Measurements from ENCODE around the gene SLC12A7.

The SLC12A7 gene

DNA sequence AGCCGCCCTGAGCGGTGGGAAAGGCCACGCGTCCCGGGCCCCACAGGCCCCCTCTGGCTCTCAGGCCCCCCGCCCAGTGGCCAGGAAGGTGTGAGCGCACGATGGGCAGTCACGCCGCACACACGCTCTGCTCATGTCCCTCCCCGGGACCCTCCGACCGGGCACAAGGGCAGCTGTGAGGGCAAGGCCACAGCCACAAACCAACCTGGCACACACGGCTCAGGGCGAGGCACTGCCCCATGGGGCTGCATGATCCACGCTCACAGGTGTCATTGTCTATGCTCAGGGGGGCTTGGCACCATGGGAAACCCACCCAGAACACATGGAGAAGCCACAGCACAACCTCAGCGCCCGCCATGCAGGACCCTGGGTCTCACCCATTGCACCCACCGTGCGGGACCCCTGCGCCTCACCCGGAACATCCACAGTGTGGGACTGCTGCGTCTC lies 51.3 kb downstream of the SLC12A7 start:
- DNase-seq = no peak

DNA sequence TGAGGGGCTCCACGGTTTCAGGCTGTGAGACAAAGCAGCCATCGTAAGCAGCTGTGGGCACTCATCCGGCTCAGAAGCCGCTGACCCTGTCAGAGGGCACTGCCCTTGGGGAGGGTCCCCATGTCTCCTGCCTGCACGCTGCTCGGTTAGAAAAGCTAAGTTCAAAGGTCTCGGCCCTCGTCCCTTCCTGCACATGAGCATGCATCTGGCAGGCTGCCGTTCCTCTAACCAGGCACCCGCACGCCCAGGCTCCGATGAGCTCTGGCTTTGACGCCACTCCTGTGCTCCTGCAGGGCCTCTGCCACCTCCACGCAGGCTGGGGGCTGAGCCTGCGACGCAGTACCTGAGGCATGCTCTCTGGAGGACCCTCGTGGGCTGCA lies 52.0 kb downstream of the SLC12A7 start:
- no peak for DNase-seq

DNA sequence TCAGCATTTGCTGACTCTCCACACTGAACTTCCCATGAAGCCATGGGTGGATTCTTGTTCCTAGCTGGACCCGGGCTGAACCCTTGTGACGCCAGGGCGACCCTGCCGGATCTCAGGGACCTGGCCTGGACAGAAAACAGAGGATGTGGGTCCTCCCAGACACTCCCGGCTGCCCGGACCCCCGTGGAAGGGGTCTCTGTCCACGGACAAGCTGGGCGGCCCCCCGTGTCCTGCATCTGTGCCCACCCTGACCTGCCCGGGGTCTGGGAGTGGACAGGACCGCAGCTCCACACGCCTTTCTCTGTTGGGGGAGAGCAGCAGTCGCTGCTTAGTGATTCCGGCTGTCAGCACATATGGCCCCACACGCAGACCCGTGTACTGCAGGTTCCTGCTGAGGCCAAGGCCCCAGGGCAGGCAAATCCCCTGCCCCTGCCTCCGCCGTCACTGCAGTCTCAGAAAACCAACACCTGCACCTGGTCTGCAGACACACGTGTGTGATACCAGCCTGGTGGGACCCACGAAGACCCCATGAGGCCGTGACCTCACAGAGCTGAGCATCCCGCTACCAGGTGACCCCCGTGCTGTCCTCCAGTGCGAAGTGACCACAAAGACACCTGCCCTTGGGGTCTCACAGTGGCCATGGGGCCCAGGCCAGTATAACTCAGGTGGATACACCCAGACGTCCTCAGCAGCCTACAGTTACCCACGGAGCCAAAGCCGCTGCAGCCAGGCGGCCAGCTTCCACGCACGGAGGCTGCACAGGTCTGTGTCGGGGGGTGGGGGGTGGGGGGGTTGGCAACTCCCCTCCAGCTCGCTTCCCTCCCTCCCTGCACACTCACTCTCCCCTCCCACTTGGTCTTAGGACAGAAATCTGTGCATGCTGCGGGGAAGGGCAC lies 52.6 kb downstream of the SLC12A7 start:
- DNase-seq = no peak

DNA sequence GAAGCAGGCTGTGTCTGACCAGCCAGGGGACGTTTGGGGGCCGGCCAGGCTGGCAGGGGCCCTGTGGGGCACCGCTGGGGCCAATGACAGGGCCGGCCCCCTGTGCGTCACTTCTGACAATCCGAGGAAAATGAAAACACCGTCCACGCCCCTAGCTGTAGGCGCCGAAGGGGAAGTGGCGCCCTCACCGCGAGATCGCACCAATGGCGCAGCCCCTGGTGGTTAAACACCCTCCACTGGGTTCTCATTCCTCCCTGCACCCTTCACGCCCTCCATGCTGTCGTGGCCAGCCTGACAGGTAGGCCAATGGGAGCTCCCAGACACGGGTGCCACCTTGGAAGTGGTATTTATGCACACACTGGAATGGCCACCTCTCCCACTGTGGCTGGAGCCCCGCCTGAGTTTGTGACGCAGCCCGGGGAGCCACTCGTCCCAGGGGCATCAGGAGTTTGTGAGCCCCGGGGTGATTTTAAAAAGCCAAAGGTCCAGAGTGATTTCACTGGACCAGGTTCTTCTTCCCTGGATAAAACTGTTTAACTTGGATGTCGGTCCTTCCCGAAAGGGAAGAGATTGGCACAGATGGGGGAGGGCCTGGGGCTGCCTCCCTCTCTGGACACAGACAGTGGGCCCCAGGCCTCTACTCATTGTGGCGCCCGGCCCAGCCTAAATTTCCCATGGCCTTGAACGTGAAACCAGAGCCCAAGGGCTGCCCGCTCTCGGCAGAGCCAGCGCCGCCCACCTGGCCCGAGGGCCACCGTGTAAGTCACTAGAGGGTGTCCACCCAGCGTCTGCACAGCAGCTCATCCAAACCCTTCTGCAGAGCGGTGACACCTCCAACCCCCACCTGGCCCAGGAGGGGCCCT lies 53.5 kb downstream of the SLC12A7 start:
- DNase-seq = no peak

DNA sequence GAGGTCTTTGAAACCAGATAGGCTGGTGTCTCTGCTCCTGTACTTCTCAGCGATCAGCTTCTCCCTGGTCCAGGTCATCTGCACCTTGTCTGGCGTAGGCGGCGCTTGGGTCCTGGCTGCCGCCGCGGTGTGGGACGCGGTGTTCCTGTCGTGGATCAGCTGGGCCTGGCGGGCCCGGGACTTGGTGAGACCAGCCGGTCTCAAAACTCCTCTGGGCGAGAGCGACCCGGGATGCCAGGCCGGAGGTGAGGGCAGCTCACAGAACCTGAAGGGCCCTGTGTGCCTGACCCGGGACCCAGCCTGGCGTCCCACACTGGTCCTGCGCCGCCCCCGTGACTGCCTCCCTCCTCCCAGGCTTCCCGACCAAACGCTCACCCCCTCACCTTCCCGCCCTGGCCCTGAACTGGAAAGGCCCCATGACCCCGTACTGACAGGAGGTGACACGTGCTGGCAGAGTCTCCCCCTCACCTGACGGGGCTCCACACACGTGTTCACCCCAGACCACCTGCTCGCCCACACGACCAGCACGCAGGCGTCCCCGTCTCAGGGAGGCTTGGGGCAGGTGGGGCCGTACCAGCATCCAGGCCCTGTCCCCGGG lies 54.3 kb downstream of the SLC12A7 start:
- no peak for DNase-seq

DNA sequence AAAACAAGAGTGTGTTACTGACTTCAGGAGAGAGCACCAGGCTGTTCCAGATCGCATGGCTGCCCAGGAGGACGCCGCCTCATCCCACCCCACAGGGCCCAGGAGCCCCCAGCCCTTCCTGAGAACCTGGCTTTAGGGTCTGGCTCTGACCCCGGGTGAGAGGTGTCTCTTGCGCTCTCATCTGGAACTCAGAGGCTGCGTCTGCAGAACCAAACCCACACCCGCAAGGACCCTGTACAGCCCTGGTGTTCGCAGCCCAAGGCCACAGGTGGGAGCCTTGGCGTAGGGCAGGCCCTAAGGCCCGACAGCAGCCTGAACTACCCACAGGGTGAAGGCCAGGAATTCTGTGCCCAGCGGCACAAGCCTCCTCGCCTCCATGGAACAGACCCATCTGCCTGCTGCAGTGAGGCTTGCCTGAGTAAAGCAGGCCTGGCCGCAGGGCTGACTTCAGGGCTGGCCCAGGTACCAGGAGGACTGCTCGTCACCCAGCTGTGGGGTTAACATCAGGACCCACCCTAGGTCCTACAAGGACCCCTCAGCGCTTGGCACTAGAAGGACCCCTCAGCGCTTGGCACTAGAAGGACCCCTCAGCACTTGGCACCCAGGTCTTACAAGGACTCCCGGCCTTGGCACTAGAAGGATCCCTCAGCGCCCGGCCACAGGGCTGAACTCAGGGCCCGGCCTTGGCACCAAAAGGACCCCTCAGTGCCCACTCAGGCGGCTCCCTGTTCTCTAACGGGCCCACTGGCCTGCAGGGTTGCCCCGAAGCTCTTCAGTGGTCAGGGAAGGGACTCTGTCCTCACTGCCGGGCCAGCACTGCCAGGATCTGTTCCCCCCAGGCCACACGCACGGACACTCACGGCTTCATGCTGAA lies 55.0 kb downstream of the SLC12A7 start:
- DNase-seq = no peak

DNA sequence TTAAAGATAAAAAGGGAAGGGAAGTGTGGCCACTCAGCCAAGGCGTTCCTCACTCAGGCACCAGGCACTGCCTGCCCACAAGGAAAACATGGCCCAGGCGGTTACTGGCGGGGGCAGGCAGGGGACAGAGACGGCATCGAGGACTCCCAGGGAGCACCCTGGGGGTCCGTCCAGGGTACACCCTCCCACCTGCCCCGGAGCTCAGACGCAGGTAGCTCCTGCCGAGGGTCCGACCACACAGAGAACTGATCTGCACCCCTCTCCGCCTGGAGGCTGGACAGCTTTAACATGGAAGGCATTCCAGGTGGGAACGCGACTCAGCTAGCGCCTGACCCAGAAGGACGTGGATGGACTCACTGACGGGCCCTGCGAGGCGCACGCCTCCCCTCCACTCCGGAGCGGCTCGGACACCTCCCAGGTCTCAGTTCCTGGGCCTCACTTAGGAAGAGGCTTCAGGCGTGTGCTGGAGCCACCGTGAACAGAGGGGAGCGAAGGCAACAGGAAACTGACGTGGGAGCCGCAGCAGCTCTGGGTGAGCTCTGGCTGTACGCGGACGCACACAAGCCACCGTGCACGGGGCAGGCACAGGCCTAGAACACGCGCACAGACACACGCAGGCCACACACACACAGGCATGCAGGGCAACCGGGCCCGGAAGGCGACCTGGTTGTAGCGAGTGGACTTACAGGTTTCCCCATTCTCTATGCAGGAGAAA lies 55.8 kb downstream of the SLC12A7 start:
- no peak for DNase-seq

DNA sequence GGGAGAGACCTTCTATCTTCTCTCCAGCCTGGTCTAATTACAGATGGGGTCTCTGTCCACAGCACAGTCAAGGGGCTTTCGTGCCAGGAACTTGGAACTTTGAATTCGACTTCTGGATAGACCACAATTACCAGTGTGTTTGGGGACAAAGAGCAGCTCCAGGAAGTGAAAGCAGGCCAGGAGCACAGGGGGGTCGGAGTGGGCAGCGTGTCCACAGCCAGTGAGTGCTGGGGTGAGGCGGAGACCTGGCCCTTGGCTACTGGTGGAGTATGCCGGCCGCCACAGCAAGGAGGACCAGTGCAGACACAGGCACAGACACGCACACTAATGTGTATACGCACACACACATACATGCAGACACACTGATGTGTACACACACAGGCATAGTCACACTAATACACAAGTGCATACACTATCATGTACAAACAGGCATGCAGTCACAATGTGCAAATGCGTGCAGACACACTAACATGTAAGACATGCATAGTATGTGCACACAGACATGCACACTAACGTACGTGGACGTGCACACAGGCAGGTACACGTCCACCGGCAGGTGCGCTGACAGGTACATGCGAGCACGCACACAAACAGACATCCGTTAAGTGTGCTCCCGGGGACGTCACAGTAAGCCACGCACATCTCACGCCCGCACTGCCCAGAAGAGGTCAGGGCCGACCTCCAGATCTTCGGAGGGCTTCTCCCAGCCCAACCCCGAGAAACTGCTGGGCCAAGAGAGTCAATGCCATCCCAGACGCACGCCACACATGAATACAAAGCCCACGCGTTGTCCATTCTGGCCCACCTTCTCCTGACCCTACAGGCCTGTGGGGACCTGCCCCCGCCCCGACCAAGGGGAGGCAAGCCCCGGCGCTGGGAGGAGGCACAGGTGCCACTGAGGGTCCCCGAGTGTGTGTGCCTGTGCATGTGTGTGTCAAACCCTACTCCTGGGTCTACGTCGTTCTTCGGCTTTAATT lies 56.8 kb downstream of the SLC12A7 start:
- DNase-seq = no peak

DNA sequence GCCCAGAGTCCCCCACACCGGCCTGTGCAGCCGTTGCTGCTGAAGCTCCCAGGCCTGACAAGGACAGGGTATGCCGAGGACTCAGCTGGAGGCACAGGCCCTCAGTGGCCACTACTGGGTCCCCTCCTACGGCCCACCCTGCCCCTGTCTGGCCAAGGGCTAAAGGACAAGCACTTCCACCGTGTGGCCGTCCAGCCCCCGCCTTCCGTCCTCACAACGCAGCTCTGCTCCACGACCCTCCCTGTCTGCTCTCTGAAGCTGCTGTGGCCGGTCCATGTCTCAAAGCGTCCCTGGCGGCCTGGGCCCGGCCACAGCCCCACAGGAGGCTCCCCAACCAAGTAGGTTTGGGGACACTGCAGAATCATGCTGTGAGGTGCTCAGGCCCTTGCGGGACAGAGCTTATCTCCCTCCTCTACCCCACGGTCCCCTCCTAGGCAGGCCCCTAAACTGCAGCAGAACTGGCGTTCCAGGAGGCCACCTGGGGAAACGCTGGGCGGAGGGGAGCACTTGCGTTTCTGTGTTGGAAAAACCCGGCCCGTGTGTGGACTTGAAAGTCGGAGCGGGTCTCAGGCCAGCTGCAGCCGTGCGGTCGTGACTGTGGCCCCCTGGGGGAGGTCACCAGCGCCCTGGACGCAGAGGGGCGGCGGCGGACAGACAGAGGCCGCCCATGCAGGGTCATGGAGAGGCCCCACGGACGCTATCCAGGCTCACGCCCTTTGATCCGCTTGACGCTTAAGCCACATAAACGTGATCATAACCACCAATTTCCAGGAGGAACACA lies 57.7 kb downstream of the SLC12A7 start:
- DNase-seq = no peak

DNA sequence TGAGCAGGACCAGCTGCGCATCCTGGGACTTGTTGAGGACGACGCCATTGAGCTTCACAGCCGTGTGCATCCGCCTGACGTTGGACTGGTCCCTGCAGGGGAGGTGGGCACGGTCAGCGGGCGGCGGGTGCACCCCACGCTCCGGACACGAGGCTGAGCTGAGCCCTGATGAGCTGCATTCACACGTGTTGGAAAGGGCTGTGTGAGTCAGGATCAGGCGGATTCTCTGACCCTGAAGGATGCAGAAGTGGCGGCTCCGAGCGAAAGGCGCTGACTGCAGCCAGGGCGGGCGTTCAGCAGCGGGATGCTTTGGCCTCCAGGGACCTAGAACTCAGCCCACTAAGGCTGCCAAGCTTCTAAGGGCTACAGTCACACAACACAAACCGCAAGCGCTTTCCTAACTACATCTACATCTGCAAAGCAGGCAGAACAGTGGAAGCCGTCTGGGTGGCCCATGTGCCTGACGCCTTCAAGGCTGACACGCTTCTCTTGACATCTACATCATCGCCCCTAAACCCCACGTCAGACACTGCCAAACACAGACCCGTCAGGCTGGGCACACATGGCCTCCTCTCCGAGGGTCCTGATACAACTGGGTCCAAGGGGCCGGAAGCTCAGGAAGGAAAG lies 58.4 kb downstream of the SLC12A7 start:
- DNase-seq = no peak

DNA sequence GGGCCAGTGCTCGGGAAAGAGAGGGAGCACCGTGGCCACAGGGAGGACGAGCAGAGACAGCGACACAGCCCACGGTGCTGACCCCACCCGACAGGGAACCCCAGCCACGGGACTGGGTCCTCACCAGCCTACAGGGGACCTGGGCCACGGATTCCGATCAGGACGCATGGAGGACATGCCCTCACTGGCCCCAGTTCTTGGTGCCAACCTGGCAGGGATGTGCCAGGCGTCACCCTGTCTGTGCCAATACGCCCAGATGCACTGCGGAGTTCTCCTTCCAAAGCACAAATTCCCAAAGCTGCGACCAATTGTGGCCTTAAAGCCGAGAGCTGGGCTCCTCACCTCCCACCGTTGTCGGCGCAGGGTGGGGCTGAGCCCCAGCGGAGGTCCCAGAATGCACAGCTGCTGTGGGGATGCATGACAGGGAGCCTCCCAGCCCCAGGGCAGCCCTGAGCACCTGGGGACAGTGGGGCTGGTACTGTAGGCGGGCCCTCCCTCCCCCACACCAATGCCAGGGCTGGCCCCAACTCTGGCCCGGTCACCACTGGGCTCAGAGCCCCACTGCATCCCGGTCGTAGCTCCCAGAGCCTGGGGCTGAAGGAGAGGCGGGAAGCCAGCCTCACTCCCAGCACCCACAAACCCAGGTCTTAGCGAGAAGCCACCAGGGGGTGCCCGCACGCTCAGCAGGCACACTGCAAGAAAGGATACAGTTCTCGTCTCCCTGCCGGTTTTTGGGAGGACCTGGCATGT lies 59.0 kb downstream of the SLC12A7 start:
- DNase-seq = no peak

DNA sequence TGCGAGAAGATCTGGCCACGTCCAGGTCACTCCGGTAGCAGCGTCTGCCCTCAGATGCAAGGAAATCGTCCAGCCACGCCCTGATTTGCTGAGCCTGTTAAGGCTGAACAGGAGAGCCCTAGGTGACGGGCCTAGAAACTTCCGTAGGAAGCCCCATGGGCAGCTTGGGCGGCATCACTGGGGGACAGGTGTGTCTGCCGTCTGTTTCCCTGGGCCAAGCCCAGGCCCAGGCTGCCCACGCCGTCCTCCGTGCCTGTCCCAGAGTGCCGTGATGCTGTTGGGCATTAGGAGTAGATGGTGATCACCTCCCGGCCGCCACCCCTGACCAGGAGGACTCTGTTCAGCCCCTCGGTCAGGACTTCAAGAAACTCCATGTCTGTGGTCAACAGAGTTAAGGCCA lies 59.8 kb downstream of the SLC12A7 start:
- DNase-seq = no peak

DNA sequence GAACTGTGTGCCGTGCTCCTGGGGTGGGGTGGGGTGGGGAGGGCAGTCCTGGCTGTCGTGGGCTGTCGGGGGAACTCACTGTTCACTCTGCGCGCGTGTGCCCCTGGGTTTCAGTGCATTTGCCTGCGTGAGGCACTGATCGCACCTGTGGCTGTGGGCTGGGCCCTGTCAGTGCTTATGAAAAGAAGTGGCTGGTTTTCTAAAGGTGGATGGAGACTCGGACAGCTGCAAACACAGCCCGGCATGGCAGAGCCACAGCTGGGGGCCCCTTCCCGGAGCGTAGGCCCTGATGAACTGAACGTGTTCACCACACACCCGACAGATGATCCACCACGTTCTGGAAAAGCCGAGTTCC lies 60.5 kb downstream of the SLC12A7 start:
- DNase-seq = no peak

DNA sequence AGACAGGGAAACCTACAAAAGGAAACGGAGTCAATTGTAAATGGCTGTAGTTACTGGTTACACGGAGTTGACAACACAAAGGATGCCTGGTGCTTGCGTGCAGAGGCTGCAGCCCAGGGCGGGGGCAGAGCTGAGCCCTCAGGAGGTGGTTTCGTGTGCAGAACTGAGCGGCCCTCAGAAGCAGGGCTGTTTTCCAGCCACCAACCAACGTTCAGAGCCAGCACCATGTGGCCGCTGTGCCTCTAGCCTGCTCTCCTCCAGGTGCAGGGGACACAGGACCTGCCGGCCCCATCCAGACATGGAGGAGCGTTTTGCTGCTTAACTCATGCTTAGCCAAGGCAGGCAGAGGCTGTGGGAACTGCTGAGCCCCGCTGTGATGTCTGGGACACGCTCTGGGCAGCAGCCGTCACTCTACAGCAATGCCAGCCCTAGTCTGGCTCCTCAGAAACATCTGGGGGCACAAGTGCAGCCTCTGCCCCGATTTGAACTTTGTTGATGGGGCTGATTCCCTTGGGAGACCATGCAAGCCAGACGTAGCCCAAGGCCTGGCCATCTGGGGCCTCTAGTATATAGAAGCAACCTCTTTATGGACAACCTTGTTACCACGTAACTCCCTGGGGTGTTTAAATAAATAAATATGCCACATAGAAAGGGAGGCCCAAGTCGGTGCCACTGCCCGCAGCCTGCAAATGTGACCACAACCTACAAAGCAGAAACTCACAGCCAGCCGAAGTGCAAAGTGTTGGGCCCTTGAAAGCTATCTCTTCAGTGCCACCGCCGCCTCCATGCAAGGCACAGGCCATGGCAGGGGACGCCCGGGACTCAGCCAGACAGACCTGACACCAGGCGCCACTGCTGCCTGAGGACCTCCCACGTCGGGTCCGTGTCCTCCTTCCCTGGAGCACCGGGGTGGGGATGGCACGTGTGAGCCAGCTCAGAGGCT lies 61.2 kb downstream of the SLC12A7 start:
- DNase-seq = no peak

DNA sequence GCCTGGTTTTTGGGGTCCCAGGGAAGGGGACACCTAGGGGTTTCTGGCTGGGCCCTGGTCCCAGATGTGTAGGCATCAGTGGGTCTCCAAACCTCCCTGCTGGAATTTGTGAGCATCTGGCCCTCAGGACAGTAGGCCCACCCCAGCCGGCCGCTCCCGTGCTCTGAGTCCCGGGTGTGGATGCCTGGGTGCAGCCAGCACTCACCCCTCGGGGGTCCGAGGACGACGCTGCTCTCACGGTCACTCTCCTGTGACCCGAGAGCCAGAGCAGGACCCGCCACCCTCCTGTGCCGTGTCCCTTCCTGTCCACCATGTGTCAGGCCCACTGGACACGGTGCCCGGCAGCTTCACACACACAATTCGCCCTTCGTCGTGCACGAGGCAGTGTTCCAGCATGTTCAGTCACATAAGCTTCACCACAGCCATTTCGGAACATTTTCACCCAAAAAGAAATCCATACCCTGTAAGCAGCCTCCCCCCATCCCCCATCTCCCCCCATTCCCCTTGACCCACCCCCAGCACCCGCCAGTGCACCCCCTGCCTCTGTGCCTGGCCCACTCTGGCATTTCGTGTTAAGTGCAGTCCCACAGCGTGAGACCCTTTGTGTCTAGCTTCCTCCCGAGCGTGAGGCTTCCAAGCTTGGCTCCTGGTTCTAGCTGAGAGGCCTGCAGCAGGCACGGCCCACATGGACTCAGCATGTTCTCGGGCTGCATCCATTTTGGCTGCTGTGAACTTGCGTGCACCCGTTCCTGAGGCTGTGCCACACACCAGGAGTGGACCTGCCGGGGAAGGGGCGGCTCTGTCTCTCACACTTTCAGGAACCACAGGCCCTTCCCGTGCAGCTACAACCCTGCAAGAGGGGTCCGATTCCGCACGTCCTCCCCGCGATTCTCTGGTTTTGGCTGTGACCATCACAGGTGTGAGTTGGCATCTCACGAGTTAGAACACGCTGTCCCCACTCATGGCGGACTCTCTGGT lies 62.7 kb downstream of the SLC12A7 start:
- no peak for DNase-seq

DNA sequence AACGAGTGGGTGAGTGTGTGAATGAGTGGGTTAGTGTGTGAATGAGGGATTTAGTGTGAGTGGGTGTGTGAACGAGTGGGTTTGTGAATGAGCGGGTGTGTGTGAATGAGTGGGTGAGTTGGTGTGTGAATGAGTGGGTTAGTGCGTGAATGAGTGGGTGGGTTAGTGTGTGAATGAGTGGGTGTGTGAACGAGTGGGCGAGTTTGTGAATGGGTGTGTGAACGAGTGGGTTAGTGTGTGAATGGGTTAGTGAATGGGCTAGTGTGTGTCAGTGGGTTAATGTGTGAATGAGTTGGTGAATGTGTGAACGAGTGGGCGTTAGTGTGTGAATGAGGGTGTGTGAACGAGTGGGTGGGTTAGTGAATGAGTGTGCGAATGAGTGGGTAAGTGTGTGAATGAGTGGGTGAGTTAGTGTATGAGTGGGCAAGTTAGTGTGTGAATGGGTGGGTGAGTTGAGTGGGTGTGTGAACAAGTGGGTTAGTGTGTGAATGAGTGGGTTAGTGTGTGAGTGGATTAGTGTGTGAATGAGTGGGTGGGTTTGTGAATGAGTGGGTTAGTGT lies 63.6 kb downstream of the SLC12A7 start:
- no peak for DNase-seq

Measured in NCI-H1105 (cell line).